T1000 (cell line): ENCODE results near the gene CCT5.
"Not testable (repeated sequence)": the region's sequence is repeated elsewhere in the genome, so short reads cannot be mapped to it uniquely, and the experiment has no call there.

Source experiments
- DNase-seq: peaks from one replicate; lab custom pipeline; 2025; ENCODE audit warnings: mixed read lengths; lab: John Stamatoyannopoulos, UW

CCT5 gene

DNA sequence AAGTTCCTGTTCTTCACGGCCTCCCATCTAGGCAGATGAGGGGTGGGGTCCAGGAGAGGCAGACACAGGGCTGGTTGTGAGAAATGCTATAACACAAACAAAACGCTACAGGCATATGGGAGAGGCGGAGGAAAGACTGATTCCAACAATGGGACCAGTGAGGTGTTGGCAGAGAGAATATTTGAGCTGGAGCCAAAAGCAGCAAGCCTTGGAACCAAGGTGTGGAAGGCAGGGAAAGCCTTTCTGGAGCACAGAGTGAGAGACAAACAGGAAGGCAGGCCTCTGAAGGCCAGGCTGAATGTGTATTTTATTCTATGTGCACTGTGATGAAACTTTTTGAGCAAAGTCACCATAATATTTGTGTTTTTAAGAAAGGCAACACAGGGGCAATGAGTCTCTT, 3.3 kb upstream of the CCT5 start:
- no peak for DNase-seq

DNA sequence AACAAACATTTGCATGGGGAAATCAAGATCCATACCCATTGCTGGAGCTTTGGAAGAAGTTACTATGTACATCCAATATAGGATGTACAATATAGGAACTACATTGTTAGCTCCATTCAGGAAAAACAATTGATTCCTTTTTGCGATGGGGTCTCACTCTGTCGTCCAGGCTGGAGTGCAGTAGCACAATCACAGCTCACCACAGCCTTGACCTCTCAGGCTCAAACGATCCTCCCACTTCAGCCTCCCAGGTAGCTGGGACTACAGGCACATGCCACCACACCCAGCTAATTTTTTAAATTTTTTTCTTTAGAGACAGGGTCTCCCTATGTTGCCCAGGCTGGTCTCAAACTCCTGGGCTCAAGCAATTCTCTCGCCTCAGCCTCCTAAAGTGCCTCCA, 2.9 kb upstream of the CCT5 start:
- DNase-seq = not testable (repeated sequence)

DNA sequence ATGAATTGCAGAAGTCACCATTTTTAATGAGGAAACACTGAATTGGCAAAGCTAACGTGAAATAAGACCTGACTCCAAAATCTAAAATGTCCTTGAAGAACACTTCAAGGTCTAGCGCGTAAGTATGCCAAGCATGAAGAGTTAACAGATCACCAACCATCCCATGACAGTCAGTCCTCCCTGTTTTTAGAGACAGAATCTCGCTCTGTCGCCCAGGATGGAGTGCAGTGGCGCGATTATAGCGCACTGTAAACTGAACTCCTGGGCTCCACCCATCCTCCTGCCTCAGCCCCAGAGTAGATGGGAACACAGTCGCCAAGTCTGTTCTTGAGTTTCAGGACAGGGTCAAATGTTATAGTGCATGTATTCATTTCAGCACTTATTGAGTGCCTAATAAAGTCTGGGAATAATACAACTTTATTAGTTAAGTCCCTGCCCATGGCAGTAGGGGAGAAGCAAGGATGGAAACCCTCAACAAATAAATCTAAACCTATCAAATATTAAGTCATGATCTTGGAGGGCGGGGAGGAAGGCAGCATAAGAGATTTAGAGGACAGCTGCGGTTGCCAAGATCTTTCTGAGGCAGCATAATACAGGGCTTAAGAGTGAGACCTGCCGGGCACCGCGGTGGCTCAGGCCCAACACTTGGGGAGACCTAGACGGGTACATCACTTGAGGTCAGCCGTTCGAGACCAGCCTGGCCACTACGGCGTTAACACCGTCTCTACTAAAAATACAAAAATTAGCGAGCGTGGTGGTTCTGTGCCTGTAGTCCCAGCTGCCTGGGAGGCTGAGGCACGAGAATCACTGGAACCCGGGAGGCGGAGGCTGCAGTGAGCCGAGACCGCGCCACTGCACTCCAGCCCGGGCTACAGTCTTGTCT, 1.5 kb upstream of the CCT5 start:
- no peak for DNase-seq

DNA sequence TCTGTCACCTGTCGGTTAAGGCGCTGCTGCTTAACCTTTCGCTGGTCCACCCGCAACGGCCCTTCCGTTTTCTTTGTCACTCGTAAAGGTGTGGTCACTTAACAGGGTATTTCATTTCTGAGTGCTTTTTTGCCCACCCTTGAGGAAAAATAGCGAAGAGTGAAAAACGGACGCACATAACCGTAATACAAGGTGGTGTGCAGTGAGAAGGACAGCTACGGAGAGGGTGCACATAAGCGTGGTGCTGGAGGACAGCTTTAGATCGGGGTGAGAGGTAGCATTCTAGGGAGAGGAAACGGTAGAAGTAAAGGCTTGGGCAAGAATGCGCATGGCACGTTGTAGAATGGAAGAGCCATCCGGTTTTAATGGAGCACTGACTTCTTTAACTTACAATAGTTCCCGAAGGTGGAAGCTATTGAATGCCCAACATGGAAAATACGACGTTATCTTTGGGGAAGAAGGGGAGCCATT, 761 bp downstream of the CCT5 start:
- DNase-seq = no peak

DNA sequence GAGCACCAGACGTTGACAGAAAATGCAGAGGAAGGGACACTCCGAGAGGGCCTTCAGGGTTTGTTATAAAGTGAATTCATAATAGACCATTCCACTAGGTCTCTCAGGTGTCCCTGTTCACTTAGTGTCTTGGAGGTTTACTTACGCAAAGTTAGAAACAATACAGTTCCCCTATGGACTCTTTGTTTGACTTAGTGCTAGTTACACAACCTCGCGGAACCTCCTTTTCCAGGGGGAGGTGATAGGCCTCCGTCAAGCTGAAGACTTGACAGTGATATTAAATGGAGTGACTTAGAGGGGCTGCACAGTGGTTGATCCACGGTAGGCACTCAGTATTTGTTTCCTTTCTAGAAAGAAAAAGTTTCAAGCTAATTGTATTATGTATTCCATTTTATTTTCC, 1.3 kb downstream of the CCT5 start:
- no peak for DNase-seq

DNA sequence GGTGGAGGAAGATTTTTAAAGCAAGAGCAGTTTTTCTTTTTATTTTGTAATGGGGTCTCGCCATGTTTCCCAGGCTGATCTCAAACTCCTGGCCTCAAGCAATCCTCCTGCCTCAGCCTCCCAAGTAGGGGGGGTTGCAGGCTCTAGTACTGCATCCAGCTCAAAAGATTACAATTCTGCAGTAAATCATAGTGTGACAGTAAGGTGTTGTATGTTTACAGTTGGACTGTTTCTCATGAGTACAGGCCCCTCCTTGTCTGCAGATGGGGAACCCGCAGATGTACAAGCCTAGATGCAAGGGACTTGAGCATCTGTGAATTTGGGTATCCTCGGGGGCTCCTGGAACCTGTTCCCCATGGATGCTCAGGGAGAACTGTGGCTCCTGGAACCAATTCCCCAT, 3.3 kb downstream of the CCT5 start:
- DNase-seq = no peak

DNA sequence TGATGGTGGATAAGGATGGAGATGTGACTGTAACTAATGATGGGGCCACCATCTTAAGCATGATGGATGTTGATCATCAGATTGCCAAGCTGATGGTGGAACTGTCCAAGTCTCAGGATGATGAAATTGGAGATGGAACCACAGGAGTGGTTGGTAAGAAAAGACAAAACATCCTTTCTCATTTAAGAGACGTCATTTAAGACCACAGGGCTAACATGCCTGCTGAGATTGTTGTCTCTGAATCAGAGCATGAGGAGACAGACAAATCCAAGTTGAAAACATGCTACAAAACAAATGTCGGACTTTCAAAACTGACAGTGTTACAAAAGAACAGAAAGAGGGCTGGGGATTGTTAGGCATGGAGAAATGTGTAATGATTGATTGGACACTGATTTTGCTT, 4.6 kb downstream of the CCT5 start:
- no peak for DNase-seq

DNA sequence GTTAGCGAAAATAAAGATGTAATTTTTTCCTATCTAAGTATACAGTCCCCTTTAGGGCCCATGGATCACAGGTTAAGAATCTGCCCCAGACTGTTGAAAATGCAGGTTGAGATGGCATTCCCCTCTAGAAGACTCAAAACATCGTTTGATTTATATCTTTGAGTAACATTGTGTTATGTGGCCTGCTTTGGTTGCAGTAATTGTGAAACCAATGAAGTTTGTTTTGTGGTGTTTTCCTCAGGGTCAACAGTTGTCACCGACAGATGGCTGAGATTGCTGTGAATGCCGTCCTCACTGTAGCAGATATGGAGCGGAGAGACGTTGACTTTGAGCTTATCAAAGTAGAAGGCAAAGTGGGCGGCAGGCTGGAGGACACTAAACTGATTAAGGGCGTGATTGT, 7.8 kb downstream of the CCT5 start:
- no peak for DNase-seq

DNA sequence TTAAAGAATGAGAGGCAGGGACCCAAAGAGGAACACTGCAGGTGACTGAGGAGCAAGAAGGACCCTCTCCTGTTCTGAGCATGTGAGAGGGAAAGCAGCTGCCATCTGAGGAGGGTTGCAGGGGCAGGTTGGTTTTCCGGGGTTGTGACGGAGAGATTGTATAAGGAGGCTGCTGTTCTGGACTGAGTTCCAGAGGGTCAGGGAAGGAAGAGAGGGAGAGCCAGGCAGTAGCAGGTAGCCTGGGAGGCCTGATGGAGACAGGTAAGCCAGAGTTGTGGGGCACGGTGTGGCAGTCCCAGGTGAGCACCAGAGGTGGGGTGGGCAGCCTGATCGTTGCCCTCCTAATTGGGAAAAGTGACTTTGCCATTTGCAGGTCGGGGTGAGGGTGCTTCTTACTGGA, 9.8 kb downstream of the CCT5 start:
- no peak for DNase-seq

DNA sequence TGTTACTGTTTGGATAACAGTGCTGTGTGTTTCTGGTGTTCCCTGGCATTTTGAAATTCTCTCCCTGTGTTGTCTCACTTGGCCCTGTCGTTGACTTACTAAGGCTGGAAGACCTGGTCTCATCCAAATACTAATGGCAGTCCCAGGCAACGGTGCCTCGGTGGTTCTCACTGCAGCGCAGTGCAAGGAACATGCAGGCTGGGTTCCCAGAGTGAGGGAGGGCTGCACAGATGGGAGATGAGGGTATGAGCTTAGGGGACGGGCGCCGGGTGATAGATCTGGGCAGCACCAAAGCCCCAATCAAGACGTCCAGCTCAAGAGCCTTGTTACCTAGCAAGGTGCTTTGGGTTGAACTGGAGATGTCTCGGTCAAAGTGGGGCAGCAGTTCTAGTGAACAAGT, 11.0 kb downstream of the CCT5 start:
- DNase-seq = no peak

DNA sequence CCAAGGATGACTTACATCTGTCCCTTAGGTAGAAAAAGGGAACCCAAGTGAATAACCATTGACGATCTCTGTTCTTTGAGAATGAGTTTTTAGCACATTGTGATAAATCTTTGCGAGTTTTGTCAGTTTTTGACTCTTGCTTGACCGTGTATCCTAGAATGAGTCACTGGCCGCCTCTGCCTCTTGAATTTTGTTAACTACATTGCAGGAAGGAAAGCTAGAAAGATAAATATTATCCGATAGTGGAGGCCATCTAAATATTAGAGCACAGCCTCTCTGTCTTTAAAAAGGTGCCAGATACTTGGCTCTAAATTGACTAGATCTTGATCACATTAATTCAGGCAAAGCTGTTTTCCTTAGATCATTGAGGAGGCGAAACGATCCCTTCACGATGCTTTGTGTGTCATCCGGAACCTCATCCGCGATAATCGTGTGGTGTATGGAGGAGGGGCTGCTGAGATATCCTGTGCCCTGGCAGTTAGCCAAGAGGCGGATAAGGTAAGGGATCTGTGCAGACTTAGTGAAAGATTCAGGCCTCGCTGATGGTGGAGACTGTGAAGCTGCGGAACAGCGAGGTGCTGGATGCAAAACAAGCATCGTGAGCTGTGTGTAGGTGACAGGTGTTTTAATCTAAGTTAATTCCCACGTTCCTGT, 12.2 kb downstream of the CCT5 start:
- no peak for DNase-seq

DNA sequence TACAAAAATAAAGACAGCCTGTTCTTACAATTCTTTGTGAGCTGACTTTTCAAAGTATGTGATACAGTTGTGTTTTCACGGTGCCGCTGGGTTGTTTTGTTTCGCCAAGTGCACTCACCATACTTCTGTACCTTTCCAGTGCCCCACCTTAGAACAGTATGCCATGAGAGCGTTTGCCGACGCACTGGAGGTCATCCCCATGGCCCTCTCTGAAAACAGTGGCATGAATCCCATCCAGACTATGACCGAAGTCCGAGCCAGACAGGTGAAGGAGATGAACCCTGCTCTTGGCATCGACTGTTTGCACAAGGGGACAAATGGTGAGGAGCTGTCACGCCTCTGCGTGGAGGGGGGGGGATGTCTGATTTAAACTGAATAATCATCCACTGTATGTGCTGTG, 12.9 kb downstream of the CCT5 start:
- DNase-seq = no peak

DNA sequence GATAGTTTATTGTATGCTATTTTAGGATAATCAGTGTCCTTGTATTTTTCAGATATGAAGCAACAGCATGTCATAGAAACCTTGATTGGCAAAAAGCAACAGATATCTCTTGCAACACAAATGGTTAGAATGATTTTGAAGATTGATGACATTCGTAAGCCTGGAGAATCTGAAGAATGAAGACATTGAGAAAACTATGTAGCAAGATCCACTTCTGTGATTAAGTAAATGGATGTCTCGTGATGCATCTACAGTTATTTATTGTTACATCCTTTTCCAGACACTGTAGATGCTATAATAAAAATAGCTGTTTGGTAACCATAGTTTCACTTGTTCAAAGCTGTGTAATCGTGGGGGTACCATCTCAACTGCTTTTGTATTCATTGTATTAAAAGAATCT, 14.5 kb downstream of the CCT5 start:
- no peak for DNase-seq

DNA sequence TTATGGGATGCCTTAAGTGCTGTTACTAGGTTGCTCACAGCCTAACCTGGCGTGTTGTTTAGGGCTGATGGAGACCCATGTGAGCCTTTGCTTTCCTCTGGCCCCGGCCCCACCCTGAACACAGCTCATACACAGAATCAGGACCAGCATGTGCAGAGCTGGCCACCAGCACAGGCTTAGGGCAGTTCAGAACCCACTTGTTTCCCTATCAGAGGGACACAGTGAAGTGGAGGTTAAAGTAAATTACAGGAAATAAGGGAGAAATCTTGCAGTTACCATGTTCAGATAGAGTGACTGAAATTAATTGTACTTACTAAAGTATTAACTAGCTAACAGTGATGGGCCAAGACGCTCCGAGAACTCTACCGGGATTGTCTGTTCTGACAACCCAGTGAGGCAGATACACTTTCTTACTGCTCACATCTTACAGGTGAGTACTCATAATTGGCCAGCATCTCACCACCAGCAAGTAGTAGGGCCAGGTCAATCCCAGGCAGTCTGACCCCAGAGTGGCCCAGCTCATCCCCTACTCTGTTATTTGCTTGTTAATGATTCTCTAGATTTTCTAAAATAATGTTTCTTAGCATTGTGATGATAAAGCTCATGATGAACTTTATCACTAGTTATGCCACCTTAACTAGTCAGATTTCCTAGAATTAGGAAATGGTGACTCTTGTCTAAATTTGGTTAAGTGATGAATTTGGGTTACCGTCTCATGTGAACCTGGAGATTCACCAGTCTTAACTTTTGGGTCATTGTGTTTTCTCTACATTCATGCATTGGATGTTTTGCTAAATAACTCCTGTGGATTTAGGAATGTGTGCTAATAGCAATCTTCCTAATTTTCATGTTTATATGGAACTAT, 15.4 kb downstream of the CCT5 start:
- no peak for DNase-seq

DNA sequence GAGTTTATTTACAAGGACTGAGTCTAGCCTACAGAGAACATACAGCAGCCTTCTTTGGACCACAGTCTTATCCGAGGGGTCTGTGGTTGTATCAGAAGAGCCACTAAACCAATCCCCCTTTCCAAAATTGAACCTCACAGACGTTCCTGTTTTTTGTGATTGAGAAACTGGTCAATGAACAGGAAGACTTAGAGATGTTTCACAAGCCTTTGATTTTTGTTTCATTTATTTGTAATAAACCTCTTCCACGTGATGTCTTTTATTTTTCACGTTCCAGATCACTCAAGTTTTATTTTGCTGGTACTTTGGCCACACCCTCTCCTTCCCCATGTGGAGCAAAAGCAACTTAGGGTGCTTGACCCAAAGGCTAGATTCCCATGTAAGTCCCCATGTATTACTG, 16.1 kb downstream of the CCT5 start:
- DNase-seq = no peak

DNA sequence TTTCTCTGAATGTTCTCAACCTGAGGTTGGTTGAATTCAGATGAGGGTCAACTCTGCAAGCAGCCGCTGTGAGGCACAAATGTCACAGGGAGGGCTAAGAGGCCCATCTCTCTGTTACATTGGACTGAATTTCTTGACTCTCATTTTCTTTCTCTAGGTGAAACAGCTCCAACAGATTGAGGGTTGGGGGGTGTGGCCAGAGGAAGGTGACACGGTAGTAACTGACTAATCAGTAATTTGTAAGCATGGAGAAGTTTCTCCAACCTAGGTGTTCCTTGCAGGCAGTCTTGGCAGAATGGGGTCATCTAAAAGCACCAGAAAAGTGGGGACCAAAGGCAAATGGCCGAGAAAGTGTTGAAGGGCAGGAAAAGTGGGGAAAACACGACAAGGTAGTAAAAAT, 16.8 kb downstream of the CCT5 start:
- no peak for DNase-seq

DNA sequence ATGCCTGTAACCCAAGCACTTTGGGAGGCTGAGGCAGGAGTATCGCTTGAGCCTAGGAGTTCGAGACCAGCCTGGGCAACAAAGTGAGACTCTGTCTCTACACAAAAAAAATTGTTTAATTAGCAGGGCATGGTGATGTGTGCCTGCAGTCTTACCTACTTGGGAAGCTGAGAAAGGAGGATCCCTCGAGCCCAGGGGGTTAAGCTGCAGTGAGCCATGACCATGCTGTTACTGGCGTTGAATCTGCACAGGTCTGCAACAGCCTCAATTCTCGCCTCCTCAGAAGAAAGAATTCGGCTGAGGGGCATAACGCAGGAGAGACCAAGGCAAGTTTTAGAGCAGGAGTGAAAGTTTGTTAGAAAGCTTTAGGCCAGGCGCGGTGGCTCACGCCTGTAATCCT, 18.0 kb downstream of the CCT5 start:
- no peak for DNase-seq

DNA sequence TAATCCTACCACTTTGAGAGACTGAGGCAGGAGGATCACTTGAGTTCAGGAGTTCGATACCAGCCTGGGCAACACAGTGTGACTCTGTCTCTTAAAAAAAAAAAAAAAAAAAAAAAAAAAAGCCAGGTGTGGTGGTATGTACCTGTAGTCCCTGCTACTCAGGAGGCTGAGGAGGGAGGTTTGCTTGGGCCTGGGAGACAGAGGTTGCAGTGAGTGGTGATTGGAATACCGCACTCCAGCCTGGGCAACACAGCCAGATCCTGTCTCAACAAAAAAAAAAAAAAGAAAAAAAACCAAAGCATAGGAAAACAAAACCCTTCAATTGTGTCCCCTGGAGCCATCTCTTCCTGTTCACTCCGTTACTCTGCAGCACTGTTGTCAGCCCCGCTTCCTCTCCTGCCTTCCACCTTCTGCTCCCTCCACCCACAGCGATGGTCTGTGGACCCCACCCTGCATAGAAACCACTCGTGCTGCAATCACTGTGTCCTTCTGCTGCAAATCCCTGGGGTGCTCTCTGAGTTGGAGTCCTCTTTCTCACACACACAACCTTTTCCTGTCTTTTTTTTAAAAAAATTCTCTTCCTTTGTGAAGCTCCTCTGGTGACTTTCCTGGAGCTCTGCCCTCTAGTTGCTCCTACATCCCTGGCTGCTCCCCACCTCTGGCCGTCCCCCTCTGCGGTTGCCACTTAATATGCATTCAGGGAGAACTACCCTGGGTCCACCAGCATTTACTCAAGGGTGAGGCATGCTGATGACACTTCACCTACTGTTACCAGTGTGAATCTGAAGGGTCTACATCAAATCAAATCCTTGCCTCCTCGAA, 22.2 kb downstream of the CCT5 start:
- DNase-seq = no peak

DNA sequence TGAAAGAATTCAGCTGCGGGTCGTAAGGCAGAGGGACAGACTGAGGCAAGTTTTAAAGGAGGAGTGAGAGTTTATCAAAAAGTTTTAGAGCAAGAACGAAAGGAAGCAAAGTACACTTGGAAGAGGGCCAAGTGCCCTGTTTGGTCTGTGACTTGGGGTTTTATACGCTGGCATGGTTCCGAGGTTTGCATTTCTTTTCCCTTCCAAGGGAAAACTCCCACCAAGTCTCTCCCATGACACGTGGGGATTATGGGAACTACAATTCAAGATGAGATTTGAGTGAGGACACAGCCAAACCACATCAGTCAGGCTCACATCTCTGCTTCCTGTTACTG, 22.8 kb downstream of the CCT5 start:
- not testable (repeated sequence) for DNase-seq

DNA sequence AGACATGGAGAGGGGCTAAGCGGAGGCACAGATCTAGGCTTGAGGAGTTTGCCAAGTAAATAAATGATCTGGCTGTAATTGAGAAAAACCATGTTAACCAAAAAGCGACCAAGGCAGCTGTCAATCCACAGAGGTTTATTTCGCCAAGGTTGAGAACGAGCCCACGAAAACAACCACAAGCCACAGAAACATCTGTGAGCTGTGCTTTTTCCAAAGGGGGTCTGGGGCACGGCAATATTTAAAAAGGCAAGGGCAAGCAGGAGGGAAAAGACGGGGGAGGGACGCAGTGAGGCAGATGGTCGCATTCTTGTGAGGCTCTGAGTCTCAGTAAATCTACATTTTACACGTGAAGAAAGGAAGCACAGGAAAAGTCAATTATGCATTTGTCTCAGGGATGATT, 25.4 kb downstream of the CCT5 start:
- no peak for DNase-seq

DNA sequence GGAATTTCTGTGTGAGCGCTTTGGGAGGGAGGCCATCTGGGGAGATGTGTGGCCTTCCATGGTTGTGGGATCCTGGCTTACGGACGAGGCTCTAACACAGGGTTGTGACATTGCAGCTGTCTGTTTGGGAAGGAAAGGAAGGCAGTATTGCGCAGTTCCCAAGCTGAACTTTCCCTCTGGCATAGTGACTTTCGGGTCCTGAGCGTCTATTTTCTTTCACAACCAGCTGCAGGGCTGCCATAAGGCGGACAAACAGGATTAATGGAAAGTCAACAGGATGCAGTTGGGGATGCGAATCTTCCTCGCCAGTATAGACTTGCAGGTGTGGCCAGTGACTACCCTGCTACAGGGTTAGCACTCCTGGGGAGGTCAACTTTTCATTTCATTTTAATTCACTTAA, 25.9 kb downstream of the CCT5 start:
- DNase-seq = no peak

DNA sequence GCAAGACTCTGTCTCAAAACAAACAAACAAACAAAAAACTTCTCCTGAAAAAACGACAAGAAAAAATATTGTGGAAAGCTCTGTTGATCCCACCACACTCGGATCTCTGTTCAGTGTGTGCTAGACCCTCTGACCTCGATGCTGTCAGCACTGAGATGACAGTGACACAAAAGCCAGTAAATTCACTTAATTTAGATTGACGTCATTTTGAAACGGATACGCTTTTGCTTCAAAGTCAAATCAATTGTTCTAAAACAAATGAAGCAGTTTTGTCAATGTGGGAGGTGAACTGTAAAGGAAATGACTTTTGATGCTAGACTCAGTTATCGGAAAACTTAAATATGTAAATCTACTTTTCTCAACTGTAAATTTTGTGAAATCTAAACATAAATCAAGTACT, 26.6 kb downstream of the CCT5 start:
- DNase-seq = no peak
